Measurements from ENCODE around the gene ANKRD28.

DNA sequence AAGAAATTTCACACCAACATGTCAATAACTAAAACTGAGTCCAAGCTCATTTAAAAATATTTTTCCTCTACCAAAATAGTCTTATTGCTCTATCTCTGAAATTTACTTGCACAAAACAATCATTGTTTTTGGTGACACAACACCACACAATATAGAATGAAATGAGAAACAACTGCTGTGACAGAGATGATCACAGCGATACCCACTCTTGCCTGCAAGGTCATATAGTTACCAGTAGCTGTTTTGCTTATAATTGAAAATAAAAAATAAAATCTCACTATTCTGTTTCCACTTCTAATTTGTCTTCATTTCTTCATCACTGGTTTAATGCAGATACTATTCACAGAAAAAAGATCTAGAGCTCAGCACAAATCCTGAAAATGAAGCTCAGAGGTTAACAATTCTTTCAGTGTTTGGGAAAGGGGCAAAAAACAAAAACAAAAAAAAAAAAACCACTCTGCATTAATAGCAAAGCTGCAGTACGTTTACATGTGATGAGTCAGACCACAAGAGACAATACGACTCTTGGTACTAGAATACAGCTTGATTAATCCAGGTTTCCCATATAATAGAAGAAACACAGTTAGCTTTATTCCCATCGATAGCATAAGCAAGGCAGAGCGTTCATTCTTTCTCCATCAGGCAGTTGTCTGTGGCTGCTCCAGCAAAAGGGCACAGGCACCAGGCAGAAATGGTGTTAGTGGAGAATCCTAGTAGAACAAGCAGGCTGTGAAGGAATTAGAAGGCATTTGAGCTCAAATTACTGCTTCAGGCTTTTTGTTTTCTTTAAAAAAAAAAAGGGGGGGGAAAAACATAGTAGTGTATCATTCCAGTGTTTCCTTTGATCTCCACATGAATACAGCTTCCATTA lies 773 bp downstream of the ANKRD28 start:
- TF ChIP-seq EP300 (IDR thresholded peaks at IDR 0.05): no peak
- TF ChIP-seq, protein P1, sequence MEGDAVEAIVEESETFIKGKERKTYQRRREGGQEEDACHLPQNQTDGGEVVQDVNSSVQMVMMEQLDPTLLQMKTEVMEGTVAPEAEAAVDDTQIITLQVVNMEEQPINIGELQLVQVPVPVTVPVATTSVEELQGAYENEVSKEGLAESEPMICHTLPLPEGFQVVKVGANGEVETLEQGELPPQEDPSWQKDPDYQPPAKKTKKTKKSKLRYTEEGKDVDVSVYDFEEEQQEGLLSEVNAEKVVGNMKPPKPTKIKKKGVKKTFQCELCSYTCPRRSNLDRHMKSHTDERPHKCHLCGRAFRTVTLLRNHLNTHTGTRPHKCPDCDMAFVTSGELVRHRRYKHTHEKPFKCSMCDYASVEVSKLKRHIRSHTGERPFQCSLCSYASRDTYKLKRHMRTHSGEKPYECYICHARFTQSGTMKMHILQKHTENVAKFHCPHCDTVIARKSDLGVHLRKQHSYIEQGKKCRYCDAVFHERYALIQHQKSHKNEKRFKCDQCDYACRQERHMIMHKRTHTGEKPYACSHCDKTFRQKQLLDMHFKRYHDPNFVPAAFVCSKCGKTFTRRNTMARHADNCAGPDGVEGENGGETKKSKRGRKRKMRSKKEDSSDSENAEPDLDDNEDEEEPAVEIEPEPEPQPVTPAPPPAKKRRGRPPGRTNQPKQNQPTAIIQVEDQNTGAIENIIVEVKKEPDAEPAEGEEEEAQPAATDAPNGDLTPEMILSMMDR (IDR thresholded peaks at IDR 0.05): no peak

Data from ovary (tissue), 3 donors.